K562 (cell line): ENCODE results near the gene LRRC8C. TPM values are rescaled to one million over a fixed set of nuclear protein-coding genes. Genes with fewer than 3 reads are reported as not detected.

Experiments
- ATAC-seq: fragments of 200-7000 bp; cut with Tn5 transposase; 3 replicates; pipeline ENCODE4 v1.9.1; 2020; ENCODE audit warnings: moderate library complexity
- BruUV-seq: library from RNA; stranded (reverse); fragments of 400-500 nt; replicated peaks from 2 replicates; lab custom pipeline; 2021; lab: Mats Ljungman, UMichigan
- CTCF ChIA-PET: fragments of 300-600 bp; formaldehyde crosslinking; extraction: SDS; loops from one replicate; lab custom pipeline; 2021; ENCODE audit warnings: low intra/inter-chr PET ratio; lab: Yijun Ruan, JAX
- POLR2A ChIA-PET: fragments of 300-600, 350-650 bp; sonication (Branson Sonifier 250); formaldehyde crosslinking; extraction: SDS; loops from one replicate; lab custom pipeline; 2021; ENCODE audit warnings: antibody characterized with exemption, inconsistent platforms; lab: Yijun Ruan, JAX
- DNase-seq, 4 experiments: peaks; one replicate each; pipeline versions ENCODE4 v3.0.0 to v3.0.0-alpha.2; 2011 to 2018; ENCODE audit warnings: low spot score in 3 of 4, mixed read lengths in 3 of 4; ENCODE audit errors: extremely low read depth in 1 of 4
- FAIRE-seq: peaks from 2 replicates; lab custom pipeline; 2011; peaks lifted over from hg19 to GRCh38; lab: Jason Lieb, UNC
- H2AFZ ChIP-seq: 2 replicates; pipeline ENCODE4 v1.6.0; 2011; ENCODE audit warnings: low read depth, low read length, control low read depth, inconsistent platforms
- H3K27ac ChIP-seq: fragments of 200-600 bp; 3 replicates; pipeline ENCODE4 v1.8.0; 2011; ENCODE audit warnings: low read depth, mild to moderate bottlenecking, control low read depth, inconsistent platforms, low read length, moderate library complexity, mixed read lengths; ENCODE audit errors: extremely low read depth
- H3K27me3 ChIP-seq, 2 experiments: fragments of 300-600 bp in 1 of 2; 2 replicates in 1 of 2; 3 replicates in 1 of 2; pipeline versions ENCODE4 v1.6.0 to v1.8.0; 2011; ENCODE audit warnings: inconsistent platforms in 2 of 2, low read length in 2 of 2, mild to moderate bottlenecking in 1 of 2, mixed read lengths in 1 of 2, moderate library complexity in 1 of 2; ENCODE audit not compliant: control insufficient read depth in 2 of 2, insufficient read depth in 2 of 2
- H3K36me3 ChIP-seq: fragments of 300-600 bp; 3 replicates; pipeline ENCODE4 v1.8.0; 2011; ENCODE audit warnings: mild to moderate bottlenecking, low read length, inconsistent platforms; ENCODE audit not compliant: control insufficient read depth, insufficient read depth
- H3K4me1 ChIP-seq, 2 experiments: fragments of 200-600 bp in 1 of 2; replicated peaks in 1 of 2; 2 replicates in 1 of 2; 3 replicates in 1 of 2; pipeline versions ENCODE4 v1.5.1 to v1.8.0; 2011; ENCODE audit warnings: inconsistent platforms in 2 of 2, low read length in 2 of 2, mild to moderate bottlenecking in 1 of 2, mixed read lengths in 1 of 2, moderate library complexity in 1 of 2; ENCODE audit not compliant: control insufficient read depth in 2 of 2, insufficient read depth in 2 of 2
- H3K4me2 ChIP-seq: 2 replicates; pipeline ENCODE4 v1.6.1; 2011; ENCODE audit warnings: low read length, control low read depth, inconsistent platforms, mixed read lengths; ENCODE audit not compliant: insufficient read depth
- H3K4me3 ChIP-seq: fragments of 200-600 bp; sonication (generic), shearing (Covaris generic); 2 replicates; pipeline ENCODE4 v1.5.1; 2016; ENCODE audit warnings: control low read depth, inconsistent platforms
- H3K79me2 ChIP-seq: fragments of 200-600 bp; 3 replicates; pipeline ENCODE4 v1.8.0; 2011; ENCODE audit warnings: low read length, inconsistent platforms; ENCODE audit not compliant: control insufficient read depth, insufficient read depth
- H3K9ac ChIP-seq, 2 experiments: 2 replicates each; pipeline versions ENCODE4 v1.6.0 to v1.6.1; 2011; ENCODE audit warnings: low read depth in 2 of 2, low read length in 2 of 2, control low read depth in 1 of 2, inconsistent platforms in 1 of 2, mild to moderate bottlenecking in 1 of 2, mixed read lengths in 1 of 2; ENCODE audit not compliant: insufficient read depth in 1 of 2
- H3K9me1 ChIP-seq: one replicate; pipeline ENCODE4 v1.6.0; 2011; ENCODE audit warnings: inconsistent platforms, mild to moderate bottlenecking, low read length, moderate library complexity; ENCODE audit not compliant: control insufficient read depth, insufficient read depth
- H3K9me3 ChIP-seq: replicated peaks from 2 replicates; pipeline ENCODE4 v1.5.1; 2011; ENCODE audit warnings: low read depth, low read length, inconsistent platforms; ENCODE audit not compliant: control insufficient read depth, insufficient read depth
- H4K20me1 ChIP-seq: replicated peaks from 2 replicates; pipeline ENCODE4 v1.6.1; 2011; ENCODE audit warnings: low read length, inconsistent platforms, mixed read lengths; ENCODE audit not compliant: control insufficient read depth, insufficient read depth
- CBFA2T3 ChIP-seq: fragments of 450-650 bp; IDR thresholded peaks from 2 replicates; pipeline ENCODE4 v1.6.1; 2017
- MEF2D ChIP-seq: conservative IDR thresholded peaks from 2 replicates; pipeline ENCODE4 v1.6.1; 2016; ENCODE audit warnings: low read depth, missing genetic modification characterization, missing compliant biosample characterization
- MEIS2 ChIP-seq: fragments of 450-650 bp; IDR thresholded peaks from 2 replicates; pipeline ENCODE4 v1.6.1; 2014; ENCODE audit warnings: mild to moderate bottlenecking; ENCODE audit not compliant: partially characterized antibody
- RBM34 ChIP-seq: fragments of 200-400 bp; formaldehyde crosslinking; IDR thresholded peaks from 2 replicates; pipeline ENCODE4 v1.6.1; 2018; ENCODE audit warnings: low read length, borderline replicate concordance; ENCODE audit not compliant: insufficient read depth
- SMAD1 ChIP-seq: fragments of 150-350 bp; IDR thresholded peaks from 2 replicates; pipeline ENCODE4 v1.6.1; 2014; ENCODE audit warnings: low read length, low read depth; ENCODE audit not compliant: partially characterized antibody
- ZBTB43 ChIP-seq: sonication (generic); formaldehyde crosslinking; IDR thresholded peaks from 2 replicates; pipeline ENCODE4 v1.8.0; 2023; ENCODE audit warnings: mild to moderate bottlenecking, missing genetic modification reagents
- WGBS: fragments of 100-300 bp; shearing (Covaris generic); methylation state at CpG from one replicate; pipeline ENCODE4 v1.1.6; 2016; ENCODE audit warnings: low coverage, mixed read lengths; ENCODE audit not compliant: insufficient coverage; ENCODE audit errors: missing lambda C conversion rate; 5-methylcytosine and 5-hydroxymethylcytosine counted together
- in situ Hi-C: fragments of 300-500 bp; cut with MboI; formaldehyde crosslinking; loops from 4 replicates; pipeline ENCODE4 v1.15.0; 2018; ENCODE audit warnings: inconsistent platforms, mixed read lengths
- intact Hi-C: fragments of 100-400 bp; cut with micrococcal nuclease; formaldehyde crosslinking; loops from 2 replicates; pipeline ENCODE4 v1.14.2; 2022
- polyA plus RNA-seq, 8 experiments: library from polyadenylated mRNA; depleted of rRNA in 4 of 8; stranded (reverse) in 5 of 8; unstranded in 3 of 8; fragments of >200 nt; fragmentation: Nextera tagmentation in 2 of 8; fragmentation: Illumina TruSeq in 1 of 8; extraction: Ambion mirVana in 2 of 8; extraction: Trizol in 1 of 8; gene quantifications; 2 replicates each; pipeline versions ENCODE4 v1.2.1 to v1.2.3, GENCODE V29; 2011 to 2014; ENCODE audit warnings: inconsistent platforms in 1 of 8, missing spikeins in 1 of 8
- total RNA-seq, 7 experiments: library from RNA; depleted of rRNA in 6 of 7; stranded (reverse); fragments of >200 nt in 6 of 7; fragmentation: Illumina TruSeq in 2 of 7; extraction: Trizol in 2 of 7; gene quantifications; 2 replicates each; pipeline versions ENCODE4 v1.2.1 to v1.2.3, GENCODE V29; 2011 to 2021; ENCODE audit warnings: low replicate concordance in 1 of 7

Gene LRRC8C
- total and polyA plus RNA-seq, 9 of the 15 experiments (the other 6 are each of a cell fraction or from before 2014, with no cell fraction given): 1.00 to 12.5 (median 4.5) TPM

GRCh38 chr1:89728381-89728780 lies 95.5 kb downstream of the LRRC8C start:
- TF ChIP-seq SMAD1: no peak
- no peak overlapping the region for H3K4me3 ChIP-seq
- no peaks in the 10 kb centered on the region for H3K9me3 ChIP-seq
- ATAC-seq (no peak), DNase-seq (no peak), FAIRE-seq (no peak)
- H3K4me1 ChIP-seq: peaks cover 0 to 22% of the 10 kb centered on the region in 2 experiments; a peak in 4 of 5 replicates
- H3K27me3 ChIP-seq: no peaks in the 10 kb centered on the region
- no peak overlapping the region for H3K27ac ChIP-seq
- no peaks in the 10 kb centered on the region for H3K79me2 ChIP-seq
- in situ Hi-C loops (no loop called here), intact Hi-C loops (no loop called here)
- ChIA-PET CTCF (interaction anchor here (1.2 kb wide), 1 partner anchor 35 kb away, joined by 3 read pairs; no protein-coding TSS in a partner anchor), POLR2A (interaction anchor here (0.5 to 1.3 kb wide), 3 partner anchors 8 to 88 kb away, joined by 3 to 4 read pairs (median 3); no protein-coding TSS in a partner anchor)
- no peaks in the 10 kb centered on the region for H3K9me1 ChIP-seq
- no peak overlapping the region for H3K9ac ChIP-seq
- H3K4me2 ChIP-seq: no peak overlapping the region
- H4K20me1 ChIP-seq: no peaks in the 10 kb centered on the region
- BruUV-seq: no TSS peak
- WGBS: 37% methylated on average over 4 of the region's 4 CpGs
- no peak overlapping the region for H2AFZ ChIP-seq
- no peaks in the 10 kb centered on the region for H3K36me3 ChIP-seq

- intact Hi-C loops: no loop called here
- H3K79me2 ChIP-seq: no peaks in the 10 kb centered on the region
- peak; percentile 61 for TF ChIP-seq MEIS2
- TF ChIP-seq RBM34: no peak
- TF ChIP-seq MEF2D (tag): no peak
- TF ChIP-seq ZBTB43 (CRISPR knock-in tag): no peak
- peak; percentile 27; the same call in 1 of the 2 replicates for TF ChIP-seq CBFA2T3
- DNase-seq (no peak), FAIRE-seq (no peak), ATAC-seq (no peak)
- H3K9ac ChIP-seq: no peak overlapping the region
- in situ Hi-C loops: no loop called here
- no peaks in the 10 kb centered on the region for H3K36me3 ChIP-seq
- H3K9me3 ChIP-seq: no peaks in the 10 kb centered on the region
- H2AFZ ChIP-seq: no peak overlapping the region
- no peaks in the 10 kb centered on the region for H3K9me1 ChIP-seq
- H4K20me1 ChIP-seq: no peaks in the 10 kb centered on the region
- H3K4me3 ChIP-seq: no peak overlapping the region
- no peak overlapping the region for H3K4me2 ChIP-seq
- ChIA-PET POLR2A (interaction anchor here (1.1 kb wide), 1 partner anchor 11 kb away, joined by 3 read pairs; no protein-coding TSS in a partner anchor), CTCF (no interaction called here)
- H3K27me3 ChIP-seq: no peaks in the 10 kb centered on the region
- 42% methylated on average over 1 of the region's 1 CpG for WGBS
- no peak overlapping the region for H3K27ac ChIP-seq
- peaks cover 0 to 6% of the 10 kb centered on the region in 2 experiments; a peak in 2 of 5 replicates for H3K4me1 ChIP-seq
- no TSS peak for BruUV-seq
These were observed 99.3 kb downstream of the LRRC8C start for GRCh38 chr1:89732206-89732605.
